ENCODE measurements around the gene LIPE.
A peak's percentile ranks its signal among the peaks of the same experiment; 100 is the strongest.

LIPE gene

GRCh38 chr19:42445948-42446347 is 18.8 kb upstream of the LIPE start:
- Histone ChIP-seq H3K27ac (no peak overlapping the region), H3K4me2 (no peak overlapping the region), H4K20me1 (peaks cover 24% of the 10 kb centered on the region; the same call in 1 of the 2 replicates), H3K36me3 (no peaks in the 10 kb centered on the region), H3K27me3 (no peaks in the 10 kb centered on the region), H3K4me1 (peaks cover 19% of the 10 kb centered on the region), H3K9me3 (no peaks in the 10 kb centered on the region), H3K4me3 (no peak overlapping the region), H3K9ac (no peak overlapping the region)
- no peak for TF ChIP-seq Cebpa-rat (IDR thresholded peaks at IDR 0.05)

- no peak for TF ChIP-seq Cebpa-rat (IDR thresholded peaks at IDR 0.05)
- Histone ChIP-seq H4K20me1 (peaks cover 28% of the 10 kb centered on the region; the same call in 1 of the 2 replicates), H3K9me3 (no peaks in the 10 kb centered on the region), H3K9ac (no peak overlapping the region), H3K4me1 (peaks cover 18% of the 10 kb centered on the region), H3K36me3 (no peaks in the 10 kb centered on the region), H3K4me3 (no peak overlapping the region), H3K4me2 (no peak overlapping the region), H3K27ac (no peak overlapping the region), H3K27me3 (no peaks in the 10 kb centered on the region)
These were observed 16.8 kb upstream of the LIPE start for GRCh38 chr19:42443944-42444398.

GRCh38 chr19:42442833-42443232 is 15.6 kb upstream of the LIPE start, which contains the start of gene CXCL17:
TSS of gene CXCL17 (minus strand) at chr19:42442946. CDS start at chr19:42442832, 114 bp downstream.
- H3K9ac ChIP-seq, result no peak within 1 kb of the TSS
- H3K4me1 ChIP-seq, result peaks cover 18% of the 10 kb centered on the region
- H3K27ac ChIP-seq, result no peak within 1 kb of the TSS
- H3K9me3 ChIP-seq, result no peaks in the 10 kb centered on the region
- TF ChIP-seq Cebpa-rat (IDR thresholded peaks at IDR 0.05), result no peak
- no peaks in the 10 kb centered on the region for H3K36me3 ChIP-seq
- no peaks in the 10 kb centered on the region for H3K27me3 ChIP-seq
- H3K4me3 ChIP-seq, result no peak within 1 kb of the TSS
- peaks cover 24% of the 10 kb centered on the region; the same call in 1 of the 2 replicates for H4K20me1 ChIP-seq
- no peak within 1 kb of the TSS; the same call in 1 of the 2 replicates for H3K4me2 ChIP-seq

GRCh38 chr19:42441049-42441445 is 13.9 kb upstream of the LIPE start:
- Histone ChIP-seq H3K4me2 (peak overlapping the region; percentile 45), H3K36me3 (no peaks in the 10 kb centered on the region), H3K9ac (no peak overlapping the region)

GRCh38 chr19:42440357-42441048 is 13.3 kb upstream of the LIPE start:
- Histone ChIP-seq H3K4me2 (peak overlapping the region; percentile 45), H3K4me1 (peaks cover 18% of the 10 kb centered on the region), H4K20me1 (peaks cover 13% of the 10 kb centered on the region; the same call in 1 of the 2 replicates), H3K36me3 (no peaks in the 10 kb centered on the region), H3K4me3 (no peak overlapping the region), H3K9ac (no peak overlapping the region), H3K27ac (no peak overlapping the region), H3K27me3 (no peaks in the 10 kb centered on the region), H3K9me3 (no peaks in the 10 kb centered on the region)
- TF ChIP-seq Cebpa-rat (IDR thresholded peaks at IDR 0.05), result no peak

More at GRCh38 chr19:42441049-42441445, 13.9 kb upstream of the LIPE start:
- TF ChIP-seq Cebpa-rat (IDR thresholded peaks at IDR 0.05), result no peak
- Histone ChIP-seq H3K4me3 (no peak overlapping the region), H3K27me3 (no peaks in the 10 kb centered on the region), H4K20me1 (peaks cover 16% of the 10 kb centered on the region; the same call in 1 of the 2 replicates), H3K4me1 (peaks cover 18% of the 10 kb centered on the region), H3K27ac (no peak overlapping the region), H3K9me3 (no peaks in the 10 kb centered on the region)

- TF ChIP-seq Cebpa-rat (IDR thresholded peaks at IDR 0.05), result no peak
- no peak overlapping the region for H3K4me3 ChIP-seq
- H3K4me1 ChIP-seq, result peaks cover 14% of the 10 kb centered on the region
- no peak overlapping the region for H3K9ac ChIP-seq
- H3K27me3 ChIP-seq, result no peaks in the 10 kb centered on the region
- H3K36me3 ChIP-seq, result no peaks in the 10 kb centered on the region
- no peak overlapping the region for H3K4me2 ChIP-seq
- H3K27ac ChIP-seq, result no peak overlapping the region
- 0 out of 2 replicates have a peak, but pooled peaks cover 4% of the 10 kb centered on the region for H4K20me1 ChIP-seq
- no peaks in the 10 kb centered on the region for H3K9me3 ChIP-seq
These were observed 8.8 kb upstream of the LIPE start for GRCh38 chr19:42436006-42436405.

- H3K27ac ChIP-seq, result no peak overlapping the region
- H4K20me1 ChIP-seq, result no peaks in the 10 kb centered on the region
- TF ChIP-seq Cebpa-rat (IDR thresholded peaks at IDR 0.05), result no peak
- H3K4me2 ChIP-seq, result no peak overlapping the region
- no peak overlapping the region for H3K4me3 ChIP-seq
- H3K9me3 ChIP-seq, result no peaks in the 10 kb centered on the region
- H3K9ac ChIP-seq, result no peak overlapping the region
- H3K27me3 ChIP-seq, result no peaks in the 10 kb centered on the region
- no peaks in the 10 kb centered on the region for H3K36me3 ChIP-seq
- H3K4me1 ChIP-seq, result peaks cover 7% of the 10 kb centered on the region
These were observed 8.1 kb upstream of the LIPE start for GRCh38 chr19:42435316-42435715.

- no peak overlapping the region for H3K4me3 ChIP-seq
- H3K36me3 ChIP-seq, result no peaks in the 10 kb centered on the region
- no peak overlapping the region for H3K27ac ChIP-seq
- H3K4me1 ChIP-seq, result peaks cover 5% of the 10 kb centered on the region; the same call in 1 of the 2 replicates
- no peak for TF ChIP-seq Cebpa-rat (IDR thresholded peaks at IDR 0.05)
- H3K9ac ChIP-seq, result no peak overlapping the region
- no peaks in the 10 kb centered on the region for H3K27me3 ChIP-seq
- H4K20me1 ChIP-seq, result no peaks in the 10 kb centered on the region
- peak overlapping the region; percentile 25; the same call in 1 of the 2 replicates for H3K4me2 ChIP-seq
- no peaks in the 10 kb centered on the region for H3K9me3 ChIP-seq
These were observed 6.5 kb upstream of the LIPE start for GRCh38 chr19:42433503-42434260.

- Histone ChIP-seq H3K27me3 (no peaks in the 10 kb centered on the region), H3K4me2 (no peak overlapping the region), H3K4me1 (peaks cover 13% of the 10 kb centered on the region; the same call in 1 of the 2 replicates), H3K4me3 (no peak overlapping the region), H4K20me1 (no peaks in the 10 kb centered on the region), H3K27ac (no peak overlapping the region), H3K9me3 (no peaks in the 10 kb centered on the region), H3K36me3 (no peaks in the 10 kb centered on the region), H3K9ac (no peak overlapping the region)
- TF ChIP-seq Cebpa-rat (IDR thresholded peaks at IDR 0.05), result no peak
These were observed 4.3 kb upstream of the LIPE start for GRCh38 chr19:42431486-42431885.

- Histone ChIP-seq H3K4me1 (peaks cover 23% of the 10 kb centered on the region), H3K27me3 (no peaks in the 10 kb centered on the region), H4K20me1 (no peaks in the 10 kb centered on the region), H3K4me2 (no peak overlapping the region), H3K4me3 (no peak overlapping the region), H3K36me3 (no peaks in the 10 kb centered on the region), H3K9me3 (no peaks in the 10 kb centered on the region), H3K9ac (no peak overlapping the region), H3K27ac (no peak overlapping the region)
- TF ChIP-seq Cebpa-rat (IDR thresholded peaks at IDR 0.05), result no peak
These were observed 1.5 kb upstream of the LIPE start for GRCh38 chr19:42428676-42429075.

Measured in BLaER1 (cell line).